Ascending aorta (tissue), 2 donors: ENCODE measurements around the gene KLHL36. TPM values are rescaled to one million over a fixed set of nuclear protein-coding genes. Genes with fewer than 3 reads are reported as not detected.
"Not testable (repeated sequence)": the region's sequence is repeated elsewhere in the genome, so short reads cannot be mapped to it uniquely, and the experiment has no call there.

Experiments used
- DNase-seq, 2 donors: peaks; one replicate each; pipeline ENCODE4 v3.0.0-alpha.2; 2019; ENCODE audit warnings: low spot score in 2 of 2
- H3K27ac ChIP-seq, 2 donors: fragments of 200-600 bp; sonication (generic); one replicate each; pipeline ENCODE4 v1.5.1; 2016 to 2017; ENCODE audit warnings: mild to moderate bottlenecking in 1 of 2
- H3K27me3 ChIP-seq: fragments of 200-600 bp; sonication (generic); one replicate; pipeline ENCODE4 v1.5.1; 2017
- H3K36me3 ChIP-seq, 2 donors: fragments of 200-600 bp; sonication (generic); one replicate each; pipeline ENCODE4 v1.5.1; 2016
- H3K4me1 ChIP-seq, 2 donors: fragments of 200-600 bp; sonication (generic); one replicate each; pipeline ENCODE4 v1.5.1; 2016 to 2017; ENCODE audit warnings: mild to moderate bottlenecking in 1 of 2
- H3K4me3 ChIP-seq, 2 donors: fragments of 200-600 bp; sonication (generic); one replicate each; pipeline ENCODE4 v1.5.1; 2016 to 2017; ENCODE audit warnings: mild to moderate bottlenecking in 1 of 2
- H3K9me3 ChIP-seq, 2 donors: fragments of 200-600 bp; sonication (generic); one replicate each; pipeline ENCODE4 v1.5.1; 2016
- CTCF ChIP-seq, 3 experiments: fragments of 200-600 bp in 2 of 3; fragments of 450-650 bp in 1 of 3; sonication (generic) in 2 of 3; IDR thresholded peaks; one replicate each; pipeline ENCODE4 v1.5.1; 2016 to 2019; ENCODE audit warnings: antibody characterized with exemption in 3 of 3, mild to moderate bottlenecking in 1 of 3, moderate library complexity in 1 of 3
- intact Hi-C: fragments of 100-400 bp; cut with DNase I; formaldehyde crosslinking; loops from one replicate; pipeline ENCODE4 v1.15.1; 2023
- total RNA-seq: library from RNA; depleted of rRNA; stranded (reverse); fragments of >200 nt; gene quantifications from one replicate; pipeline ENCODE4 v1.1.0, GENCODE V29; 2016

Gene KLHL36
- total RNA-seq, 1 donor from 2014 or later: 65.1 TPM

GRCh38 chr16:84631153-84631466 lies 17.2 kb upstream of the KLHL36 start:
- no peak overlapping the region for H3K27ac ChIP-seq
- no peak for TF ChIP-seq CTCF (IDR thresholded peaks at IDR 0.05)
- peaks cover 0 to 8% of the 10 kb centered on the region in 2 donors for H3K4me1 ChIP-seq
- no peaks in the 10 kb centered on the region for H3K27me3 ChIP-seq
- no peaks in the 10 kb centered on the region for H3K9me3 ChIP-seq
- no peaks in the 10 kb centered on the region for H3K36me3 ChIP-seq
- DNase-seq: no peak
- intact Hi-C loops: no loop called here
- no peak overlapping the region for H3K4me3 ChIP-seq

- Histone ChIP-seq H3K27me3 (no peaks in the 10 kb centered on the region), H3K4me3 (no peak overlapping the region), H3K9me3 (no peaks in the 10 kb centered on the region), H3K4me1 (peaks cover 0 to 8% of the 10 kb centered on the region in 2 donors), H3K27ac (no peak overlapping the region), H3K36me3 (no peaks in the 10 kb centered on the region)
- no peak for TF ChIP-seq CTCF (IDR thresholded peaks at IDR 0.05)
- intact Hi-C loops: no loop called here
- no peak for DNase-seq
Measured at GRCh38 chr16:84631886-84632285, 16.4 kb upstream of the KLHL36 start.

- H3K27ac ChIP-seq, intact Hi-C loops: not testable (repeated sequence)
Measured at GRCh38 chr16:84632862-84633261, 15.4 kb upstream of the KLHL36 start.

GRCh38 chr16:84633622-84634021 lies 14.7 kb upstream of the KLHL36 start:
- Histone ChIP-seq H3K4me3 (no peak overlapping the region), H3K27me3 (no peaks in the 10 kb centered on the region), H3K36me3 (no peaks in the 10 kb centered on the region), H3K4me1 (peaks cover 0 to 8% of the 10 kb centered on the region in 2 donors), H3K27ac (peak overlapping the region in 1 of 2 donors; percentile 42), H3K9me3 (no peaks in the 10 kb centered on the region)
- DNase-seq: peak in 1 of 2 donors; percentile 76
- TF ChIP-seq CTCF (IDR thresholded peaks at IDR 0.05): no peak
- intact Hi-C loops: no loop called here

More at GRCh38 chr16:84632862-84633261, 15.4 kb upstream of the KLHL36 start:
- H3K9me3 ChIP-seq, DNase-seq, H3K27me3 ChIP-seq, H3K4me3 ChIP-seq, H3K4me1 ChIP-seq, H3K36me3 ChIP-seq: not testable (repeated sequence)

GRCh38 chr16:84635702-84636101 lies 12.6 kb upstream of the KLHL36 start:
- Histone ChIP-seq H3K36me3 (no peaks in the 10 kb centered on the region), H3K4me1 (peaks cover 0 to 8% of the 10 kb centered on the region in 2 donors), H3K9me3 (no peaks in the 10 kb centered on the region), H3K27me3 (no peaks in the 10 kb centered on the region), H3K4me3 (no peak overlapping the region), H3K27ac (no peak overlapping the region)
- intact Hi-C loops: no loop called here
- no peak for TF ChIP-seq CTCF (IDR thresholded peaks at IDR 0.05)
- DNase-seq: no peak

GRCh38 chr16:84637709-84638108 lies 10.6 kb upstream of the KLHL36 start:
- intact Hi-C loops: no loop called here
- H3K9me3 ChIP-seq: no peaks in the 10 kb centered on the region
- H3K36me3 ChIP-seq: no peaks in the 10 kb centered on the region
- no peak for DNase-seq
- H3K4me1 ChIP-seq: peaks cover 2 to 14% of the 10 kb centered on the region in 2 donors
- no peak overlapping the region for H3K4me3 ChIP-seq
- H3K27me3 ChIP-seq: no peaks in the 10 kb centered on the region
- no peak overlapping the region for H3K27ac ChIP-seq
- TF ChIP-seq CTCF (IDR thresholded peaks at IDR 0.05): no peak
